ENCODE data around the gene CLPSL1.
A peak's percentile ranks its signal among the peaks of the same experiment; 100 is the strongest.

Gene CLPSL1

GRCh38 chr6:35769211-35769610 lies 11.6 kb upstream of the CLPSL1 start:
- no peaks in the 10 kb centered on the region for H3K9me3 ChIP-seq (ENCODE audit: severe bottlenecking)
- no peaks in the 10 kb centered on the region for H3K27me3 ChIP-seq (ENCODE audit: insufficient read depth, low read depth, severe bottlenecking)
- no peak for TF ChIP-seq CTCF (IDR thresholded peaks at IDR 0.05; ENCODE audit: low read depth, low read length)
- H3K36me3 ChIP-seq, result no peaks in the 10 kb centered on the region
- H3K4me3 ChIP-seq (ENCODE audit: low read depth, low read length), result no peak overlapping the region
- no peak overlapping the region for H3K27ac ChIP-seq
- no peak for DNase-seq

- TF ChIP-seq CTCF (IDR thresholded peaks at IDR 0.05; ENCODE audit: low read depth, low read length), result no peak
These were observed 9.5 kb upstream of the CLPSL1 start for GRCh38 chr6:35771343-35771627.

GRCh38 chr6:35774116-35774794 lies 6.6 kb upstream of the CLPSL1 start:
- Histone ChIP-seq H3K36me3 (no peaks in the 10 kb centered on the region), H3K9me3 (ENCODE audit: severe bottlenecking) (peaks cover 3% of the 10 kb centered on the region), H3K27ac (no peak overlapping the region), H3K4me3 (ENCODE audit: low read depth, low read length) (no peak overlapping the region), H3K27me3 (ENCODE audit: insufficient read depth, low read depth, severe bottlenecking) (no peaks in the 10 kb centered on the region)
- DNase-seq, result no peak
- TF ChIP-seq CTCF (IDR thresholded peaks at IDR 0.05; ENCODE audit: low read depth, low read length), result no peak

More at GRCh38 chr6:35771343-35771627, 9.5 kb upstream of the CLPSL1 start:
- Histone ChIP-seq H3K27ac (no peak overlapping the region), H3K27me3 (ENCODE audit: insufficient read depth, low read depth, severe bottlenecking) (no peaks in the 10 kb centered on the region), H3K9me3 (ENCODE audit: severe bottlenecking) (peaks cover 3% of the 10 kb centered on the region), H3K36me3 (no peaks in the 10 kb centered on the region), H3K4me3 (ENCODE audit: low read depth, low read length) (no peak overlapping the region)
- no peak for DNase-seq

- no peak overlapping the region for H3K4me3 ChIP-seq (ENCODE audit: low read depth, low read length)
- H3K9me3 ChIP-seq (ENCODE audit: severe bottlenecking), result peaks cover 3% of the 10 kb centered on the region
- H3K27ac ChIP-seq, result no peak overlapping the region
- H3K27me3 ChIP-seq (ENCODE audit: insufficient read depth, low read depth, severe bottlenecking), result no peaks in the 10 kb centered on the region
- DNase-seq, result no peak
- TF ChIP-seq CTCF (IDR thresholded peaks at IDR 0.05; ENCODE audit: low read depth, low read length), result no peak
- no peaks in the 10 kb centered on the region for H3K36me3 ChIP-seq
These were observed 5.8 kb upstream of the CLPSL1 start for GRCh38 chr6:35775031-35775430.

- Histone ChIP-seq H3K27me3 (ENCODE audit: insufficient read depth, low read depth, severe bottlenecking) (no peaks in the 10 kb centered on the region), H3K27ac (peak within 1 kb of the TSS; percentile 32), H3K4me3 (ENCODE audit: low read depth, low read length) (peak within 1 kb of the TSS; percentile 65), H3K9me3 (ENCODE audit: severe bottlenecking) (peaks cover 3% of the 10 kb centered on the region), H3K36me3 (no peaks in the 10 kb centered on the region)
- no peak for TF ChIP-seq CTCF (IDR thresholded peaks at IDR 0.05; ENCODE audit: low read depth, low read length)
- DNase-seq, result peak; percentile 84
These were observed 4.2 kb upstream of the CLPSL1 start, which contains the start of gene CLPSL2 for GRCh38 chr6:35776364-35777215. Gene CLPSL2 (plus strand): TSS chr6:35776598. CDS start chr6:35776619, 21 bp downstream.
